Neural cell (in vitro differentiated cells): Measurements from ENCODE around the gene NEDD4L.

ENCODE experiments used
- EP300 ChIP-seq: fragments of 450-650 bp; conservative IDR thresholded peaks from 2 replicates; pipeline ENCODE4 v1.6.1; 2014; ENCODE audit warnings: antibody characterized with exemption, mild to moderate bottlenecking, moderate library complexity; ENCODE audit not compliant: poor library complexity, severe bottlenecking
- EZH2 ChIP-seq: fragments of 200-600, 300-800 bp; shearing (Covaris generic), sonication (generic); IDR thresholded peaks from 2 replicates; pipeline ENCODE4 v1.6.1; 2014; ENCODE audit warnings: antibody characterized with exemption, low read length, borderline replicate concordance, mild to moderate bottlenecking; ENCODE audit not compliant: insufficient read depth, poor library complexity, severe bottlenecking
- POLR2AphosphoS5 ChIP-seq: IDR thresholded peaks from 2 replicates; pipeline ENCODE4 v1.6.1; 2012
- TF ChIP-seq, protein P1 (sequence below): fragments of 450-650 bp; IDR thresholded peaks from 2 replicates; pipeline ENCODE4 v1.5.1; 2014; ENCODE audit warnings: antibody characterized with exemption, mild to moderate bottlenecking, moderate library complexity; ENCODE audit not compliant: poor library complexity, severe bottlenecking

DNA sequence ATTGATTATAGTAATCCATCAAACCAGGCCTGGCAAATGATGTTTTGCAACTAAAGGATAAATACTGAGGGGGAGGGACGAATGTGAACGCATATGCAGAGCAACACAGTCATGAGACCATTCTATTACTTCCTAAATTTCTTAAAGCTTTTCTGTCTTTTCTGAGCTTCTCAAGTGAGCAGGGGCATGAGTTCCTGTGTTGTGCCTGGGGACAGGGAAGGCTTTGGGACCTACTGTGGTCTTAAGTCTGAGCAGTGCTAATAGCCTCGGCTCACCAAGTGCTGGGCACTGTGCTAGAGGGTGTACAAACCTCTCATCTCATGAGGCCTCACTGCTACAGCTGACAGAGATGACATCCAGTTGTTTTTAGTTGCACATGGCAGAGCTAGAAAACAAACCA lies 182.4 kb downstream of the NEDD4L start:
- TF ChIP-seq POLR2AphosphoS5: no peak
- no peak for TF ChIP-seq EP300
- no peak for TF ChIP-seq EZH2
- TF ChIP-seq, protein P1, sequence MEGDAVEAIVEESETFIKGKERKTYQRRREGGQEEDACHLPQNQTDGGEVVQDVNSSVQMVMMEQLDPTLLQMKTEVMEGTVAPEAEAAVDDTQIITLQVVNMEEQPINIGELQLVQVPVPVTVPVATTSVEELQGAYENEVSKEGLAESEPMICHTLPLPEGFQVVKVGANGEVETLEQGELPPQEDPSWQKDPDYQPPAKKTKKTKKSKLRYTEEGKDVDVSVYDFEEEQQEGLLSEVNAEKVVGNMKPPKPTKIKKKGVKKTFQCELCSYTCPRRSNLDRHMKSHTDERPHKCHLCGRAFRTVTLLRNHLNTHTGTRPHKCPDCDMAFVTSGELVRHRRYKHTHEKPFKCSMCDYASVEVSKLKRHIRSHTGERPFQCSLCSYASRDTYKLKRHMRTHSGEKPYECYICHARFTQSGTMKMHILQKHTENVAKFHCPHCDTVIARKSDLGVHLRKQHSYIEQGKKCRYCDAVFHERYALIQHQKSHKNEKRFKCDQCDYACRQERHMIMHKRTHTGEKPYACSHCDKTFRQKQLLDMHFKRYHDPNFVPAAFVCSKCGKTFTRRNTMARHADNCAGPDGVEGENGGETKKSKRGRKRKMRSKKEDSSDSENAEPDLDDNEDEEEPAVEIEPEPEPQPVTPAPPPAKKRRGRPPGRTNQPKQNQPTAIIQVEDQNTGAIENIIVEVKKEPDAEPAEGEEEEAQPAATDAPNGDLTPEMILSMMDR: no peak
